Measurements from ENCODE around the gene DYNC1I2. TPM values are rescaled to one million over a fixed set of nuclear protein-coding genes. Genes with fewer than 3 reads are reported as not detected.

The DYNC1I2 gene
- total and polyA plus RNA-seq, 2 of the 4 experiments (the other 2 are of a cell fraction): 110 to 114 TPM

- CTCF ChIA-PET: interaction anchor here (1.0 to 1.9 kb wide), 2 partner anchors 11 to 13 kb away, joined by 3 to 4 read pairs; no protein-coding TSS in a partner anchor
- POLR2A ChIA-PET (ENCODE audit: unreplicated experiment): no interaction called here
- intact Hi-C loops (cut with micrococcal nuclease) (no loop called here), dilution Hi-C loops (cut with HindIII; ENCODE audit: low sequenced_read_pairs, unreplicated experiment) (no loop called here), in situ Hi-C loops (cut with MboI; ENCODE audit: low sequenced_read_pairs) (no loop called here)
- Histone ChIP-seq H3K23ac (ENCODE audit: low read depth, low read length) (no peak overlapping the region), H4K8ac (ENCODE audit: low read depth in 2 of 2, low read length in 2 of 2) (no peak overlapping the region), H2BK120ac (ENCODE audit: low read depth, low read length) (no peak overlapping the region), H2AFZ (replicated peaks; ENCODE audit: low read length, poor library complexity) (no peak overlapping the region), H3K9me3 (ENCODE audit: control insufficient read depth, insufficient read depth, low read length) (no peaks in the 10 kb centered on the region), H3K4me2 (ENCODE audit: low read depth, low read length) (no peak overlapping the region), H3K14ac (replicated peaks; ENCODE audit: low read depth, low read length) (no peak overlapping the region), H3K18ac (ENCODE audit: low read depth, low read length) (no peak overlapping the region), H2AK5ac (ENCODE audit: low read depth, low read length) (no peak overlapping the region), H3K4me3 (ENCODE audit: insufficient read depth, low read depth, low read length) (no peak overlapping the region), H3K4me1 (ENCODE audit: control insufficient read depth, insufficient read depth, low read length) (peaks cover 6% of the 10 kb centered on the region), H3K9me1 (ENCODE audit: insufficient read depth, low read length) (peaks cover 7% of the 10 kb centered on the region), H4K91ac (ENCODE audit: insufficient read depth, low read depth, low read length) (no peak overlapping the region), H2BK15ac (ENCODE audit: low read depth, low read length) (no peak overlapping the region), H4K5ac (ENCODE audit: low read depth, low read length) (0 out of 2 replicates have a peak overlapping the region, but pooled peaks have one; percentile 29), H3K36me3 (ENCODE audit: control insufficient read depth, insufficient read depth, low read length) (peaks cover 2% of the 10 kb centered on the region; the same call in 1 of the 2 replicates), H3K27ac (ENCODE audit: insufficient read depth, low read length) (no peak overlapping the region), H3K9ac (ENCODE audit: low read depth, low read length) (no peak overlapping the region), H3K56ac (ENCODE audit: extremely low read depth, insufficient read depth, low read length) (no peak overlapping the region), H3K27me3 (ENCODE audit: control insufficient read depth, insufficient read depth, low read length) (no peaks in the 10 kb centered on the region), H4K20me1 (ENCODE audit: insufficient read depth, low read length) (no peaks in the 10 kb centered on the region), H3K4ac (ENCODE audit: low read depth, low read length) (no peak overlapping the region), H2AK9ac (replicated peaks; ENCODE audit: low read depth, low read length, poor library complexity) (no peak overlapping the region), H2BK5ac (ENCODE audit: low read depth, low read length, poor library complexity, severe bottlenecking) (no peak overlapping the region), H3K79me1 (ENCODE audit: low read depth in 1 of 2, low read length in 2 of 2) (peaks cover 0 to 3% of the 10 kb centered on the region in 2 experiments; a peak in 1 of 4 replicates), H2BK20ac (ENCODE audit: low read depth, low read length) (no peak overlapping the region)
- WGBS, 2 experiments (ENCODE audit: extremely low coverage in 2 of 2, insufficient read length in 1 of 2): 100% methylated on average over 1 of the region's 4 CpGs; no CpG with 5 or more reads in 1 of the 2 experiments
- no TSS peak for BruUV-seq (replicated peaks)
- no peak for TF ChIP-seq BHLHE40 (IDR thresholded peaks at IDR 0.05; ENCODE audit: low read depth, low read length)
- no peak for TF ChIP-seq CHD1 (IDR thresholded peaks at IDR 0.05; ENCODE audit: low read depth, low read length)
- no peak for TF ChIP-seq RFX5 (IDR thresholded peaks at IDR 0.05; ENCODE audit: low read depth, low read length)
- TF ChIP-seq, protein P1, sequence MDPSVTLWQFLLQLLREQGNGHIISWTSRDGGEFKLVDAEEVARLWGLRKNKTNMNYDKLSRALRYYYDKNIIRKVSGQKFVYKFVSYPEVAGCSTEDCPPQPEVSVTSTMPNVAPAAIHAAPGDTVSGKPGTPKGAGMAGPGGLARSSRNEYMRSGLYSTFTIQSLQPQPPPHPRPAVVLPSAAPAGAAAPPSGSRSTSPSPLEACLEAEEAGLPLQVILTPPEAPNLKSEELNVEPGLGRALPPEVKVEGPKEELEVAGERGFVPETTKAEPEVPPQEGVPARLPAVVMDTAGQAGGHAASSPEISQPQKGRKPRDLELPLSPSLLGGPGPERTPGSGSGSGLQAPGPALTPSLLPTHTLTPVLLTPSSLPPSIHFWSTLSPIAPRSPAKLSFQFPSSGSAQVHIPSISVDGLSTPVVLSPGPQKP (IDR thresholded peaks at IDR 0.05; ENCODE audit: borderline replicate concordance, low read depth, low read length): no peak
- TF ChIP-seq RCOR1 (IDR thresholded peaks at IDR 0.05; ENCODE audit: insufficient replicate concordance, low read length): no peak
- TF ChIP-seq MXI1 (IDR thresholded peaks at IDR 0.05; ENCODE audit: borderline replicate concordance, low read depth, low read length): no peak
- no peak for TF ChIP-seq CEBPB (IDR thresholded peaks at IDR 0.05; ENCODE audit: low read depth, low read length)
- no peak for TF ChIP-seq SMC3 (IDR thresholded peaks at IDR 0.05; ENCODE audit: low read depth, low read length)
- TF ChIP-seq MAFK (IDR thresholded peaks at IDR 0.05; ENCODE audit: low read depth, low read length): no peak
- TF ChIP-seq NFE2L2 (IDR thresholded peaks at IDR 0.05; ENCODE audit: low read depth, low read length): no peak
- no peak for TF ChIP-seq FOS (IDR thresholded peaks at IDR 0.05; ENCODE audit: low read depth, low read length)
- TF ChIP-seq POLR2A (IDR thresholded peaks at IDR 0.05; ENCODE audit: low read depth, low read length): no peak
- no peak for TF ChIP-seq CTCF (conservative IDR thresholded peaks at IDR 0.05; ENCODE audit: low read depth, low read length)
- no peak for TF ChIP-seq MAZ (IDR thresholded peaks at IDR 0.05; ENCODE audit: borderline replicate concordance, low read depth, low read length)
- no peak for DNase-seq
- ATAC-seq (ENCODE audit: low read depth): no peak
These were observed 107.6 kb downstream of the DYNC1I2 start for GRCh38 chr2:171794918-171795317.
